Right atrium auricular region (tissue), 2 donors: ENCODE data around the gene UBE2Q2. TPM values are rescaled to one million over a fixed set of nuclear protein-coding genes. Genes with fewer than 3 reads are reported as not detected.

Experiments
- DNase-seq: peaks from one replicate; pipeline ENCODE4 v3.0.0-alpha.2; 2019; ENCODE audit warnings: low spot score
- H3K27ac ChIP-seq, 2 donors: fragments of 200-600 bp; sonication (generic); 1 replicate in 1 of 2; 2 replicates in 1 of 2; pipeline ENCODE4 v1.5.1; 2016 to 2019
- H3K27me3 ChIP-seq, 2 donors: fragments of 200-600 bp; sonication (generic); one replicate each; pipeline versions ENCODE4 v1.5.1 to v1.6.0; 2017 to 2019
- H3K36me3 ChIP-seq: fragments of 200-600 bp; sonication (generic); one replicate; pipeline ENCODE4 v1.5.1; 2016
- H3K4me1 ChIP-seq, 2 donors: fragments of 200-600 bp; sonication (generic); one replicate each; pipeline versions ENCODE4 v1.5.1 to v1.6.0; 2017 to 2019
- H3K4me3 ChIP-seq, 2 donors: fragments of 200-600 bp; sonication (generic); 1 replicate in 1 of 2; 2 replicates in 1 of 2; pipeline ENCODE4 v1.5.1; 2017 to 2019; ENCODE audit warnings: mild to moderate bottlenecking in 1 of 2, moderate library complexity in 1 of 2
- H3K9me3 ChIP-seq, 2 donors: fragments of 200-600 bp; sonication (generic); one replicate each; pipeline ENCODE4 v1.5.1; 2019
- total RNA-seq, 2 donors: library from RNA; depleted of rRNA; stranded (reverse); fragments of >200 nt; gene quantifications; one replicate each; pipeline ENCODE4 v1.1.0, GENCODE V29; 2016
- TF ChIP-seq, protein P1 (sequence below), 2 donors: fragments of 200-600 bp; sonication (generic); IDR thresholded peaks; one replicate each; pipeline ENCODE4 v1.5.1; 2019; ENCODE audit warnings: antibody characterized with exemption in 2 of 2

Gene UBE2Q2
- total RNA-seq, 2 donors from 2014 or later, result 19.3 to 30.4 TPM

DNA sequence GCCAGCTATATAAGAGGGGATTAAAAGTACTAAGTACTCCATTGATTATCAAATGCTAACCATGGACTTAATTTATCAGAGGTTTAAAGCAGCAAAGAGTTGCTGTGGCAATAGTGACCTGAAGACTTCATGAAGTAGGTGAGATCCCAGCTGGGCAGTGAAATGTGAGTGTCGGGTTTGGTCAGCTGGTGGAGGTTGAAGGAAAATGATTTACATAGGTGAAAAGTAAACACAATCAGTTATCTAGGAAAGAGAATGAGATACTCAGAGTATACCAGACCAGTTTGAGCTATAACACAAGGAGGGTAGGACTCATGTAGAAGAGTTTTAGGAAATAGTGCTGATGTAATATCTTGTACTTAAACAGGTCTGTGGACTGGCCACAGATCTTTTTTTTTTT, 43.9 kb downstream of the UBE2Q2 start:
- Histone ChIP-seq H3K27me3 (no peaks in the 10 kb centered on the region), H3K36me3 (no peaks in the 10 kb centered on the region), H3K4me3 (no peak overlapping the region), H3K9me3 (no peaks in the 10 kb centered on the region), H3K4me1 (peaks cover 0 to 5% of the 10 kb centered on the region in 2 donors), H3K27ac (no peak overlapping the region)
- DNase-seq, result no peak
- TF ChIP-seq, protein P1, sequence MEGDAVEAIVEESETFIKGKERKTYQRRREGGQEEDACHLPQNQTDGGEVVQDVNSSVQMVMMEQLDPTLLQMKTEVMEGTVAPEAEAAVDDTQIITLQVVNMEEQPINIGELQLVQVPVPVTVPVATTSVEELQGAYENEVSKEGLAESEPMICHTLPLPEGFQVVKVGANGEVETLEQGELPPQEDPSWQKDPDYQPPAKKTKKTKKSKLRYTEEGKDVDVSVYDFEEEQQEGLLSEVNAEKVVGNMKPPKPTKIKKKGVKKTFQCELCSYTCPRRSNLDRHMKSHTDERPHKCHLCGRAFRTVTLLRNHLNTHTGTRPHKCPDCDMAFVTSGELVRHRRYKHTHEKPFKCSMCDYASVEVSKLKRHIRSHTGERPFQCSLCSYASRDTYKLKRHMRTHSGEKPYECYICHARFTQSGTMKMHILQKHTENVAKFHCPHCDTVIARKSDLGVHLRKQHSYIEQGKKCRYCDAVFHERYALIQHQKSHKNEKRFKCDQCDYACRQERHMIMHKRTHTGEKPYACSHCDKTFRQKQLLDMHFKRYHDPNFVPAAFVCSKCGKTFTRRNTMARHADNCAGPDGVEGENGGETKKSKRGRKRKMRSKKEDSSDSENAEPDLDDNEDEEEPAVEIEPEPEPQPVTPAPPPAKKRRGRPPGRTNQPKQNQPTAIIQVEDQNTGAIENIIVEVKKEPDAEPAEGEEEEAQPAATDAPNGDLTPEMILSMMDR (IDR thresholded peaks at IDR 0.05), result no peak

DNA sequence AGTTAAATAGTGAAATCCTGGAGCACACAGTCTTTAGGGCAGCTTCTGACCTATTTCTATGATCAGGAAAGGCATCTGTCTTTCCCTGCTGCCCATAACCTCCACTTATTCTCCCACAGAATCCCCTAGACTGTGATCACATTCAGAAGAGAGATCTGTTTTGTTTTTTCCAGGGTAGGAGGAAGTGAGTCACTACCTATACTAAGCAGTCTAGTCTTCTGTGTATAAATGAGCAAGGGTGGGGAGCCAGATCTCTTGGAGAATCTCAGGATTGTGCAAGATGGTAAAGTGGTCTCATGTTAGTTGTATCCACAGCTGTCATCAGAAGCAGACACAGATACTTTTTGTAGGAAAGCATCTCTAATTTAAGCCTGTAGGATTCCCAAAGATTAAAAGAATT, 48.6 kb downstream of the UBE2Q2 start:
- H3K36me3 ChIP-seq, result no peaks in the 10 kb centered on the region
- H3K27me3 ChIP-seq, result no peaks in the 10 kb centered on the region
- TF ChIP-seq, protein P1 (IDR thresholded peaks at IDR 0.05), result no peak
- no peaks in the 10 kb centered on the region for H3K9me3 ChIP-seq
- no peak for DNase-seq
- H3K4me1 ChIP-seq, result peaks cover 0 to 5% of the 10 kb centered on the region in 2 donors
- H3K27ac ChIP-seq, result no peak overlapping the region
- no peak overlapping the region for H3K4me3 ChIP-seq

DNA sequence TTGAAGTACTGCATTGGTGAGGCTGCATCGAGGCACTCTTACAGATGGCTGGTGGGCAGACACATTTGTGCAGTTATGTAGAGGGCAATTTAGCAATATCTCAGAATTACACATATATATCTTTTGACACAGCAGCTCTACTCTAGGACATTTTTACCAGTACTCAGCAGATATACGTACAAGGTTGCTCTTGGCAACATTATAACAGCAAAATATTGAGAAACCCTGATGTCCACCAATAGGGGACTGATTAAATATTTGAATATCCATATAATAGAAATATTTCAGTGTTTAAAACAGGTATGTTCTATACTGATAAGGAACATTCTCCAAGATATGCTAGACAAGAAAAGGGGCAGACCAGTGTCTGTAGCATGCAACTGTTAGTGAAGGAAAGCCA, 52.5 kb downstream of the UBE2Q2 start:
- Histone ChIP-seq H3K27me3 (no peaks in the 10 kb centered on the region), H3K4me1 (peaks cover 0 to 5% of the 10 kb centered on the region in 2 donors), H3K27ac (no peak overlapping the region), H3K9me3 (no peaks in the 10 kb centered on the region), H3K36me3 (no peaks in the 10 kb centered on the region), H3K4me3 (no peak overlapping the region)
- DNase-seq, result no peak
- TF ChIP-seq, protein P1 (IDR thresholded peaks at IDR 0.05), result no peak

DNA sequence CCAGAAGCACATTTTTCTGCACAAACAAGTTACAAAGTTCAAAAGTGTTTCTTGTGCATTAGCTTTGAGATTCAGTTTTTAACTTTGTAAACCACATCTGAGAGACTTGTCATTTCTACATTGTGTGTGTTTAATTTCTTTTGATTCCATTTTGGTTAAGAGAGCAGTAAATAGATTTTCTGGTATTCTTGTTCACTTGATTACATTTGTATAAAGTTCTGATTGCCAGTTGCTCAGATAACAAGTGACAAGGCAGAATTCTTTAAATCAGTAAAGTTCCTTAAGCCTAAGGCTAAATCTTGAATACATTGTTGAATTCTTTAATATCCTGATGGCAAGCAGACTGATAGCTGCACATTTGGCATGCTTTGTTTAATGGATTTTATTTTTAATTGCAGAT, 57.3 kb downstream of the UBE2Q2 start:
- H3K4me1 ChIP-seq, result peaks cover 0 to 19% of the 10 kb centered on the region in 2 donors
- no peak for DNase-seq
- TF ChIP-seq, protein P1 (IDR thresholded peaks at IDR 0.05), result no peak
- no peaks in the 10 kb centered on the region for H3K9me3 ChIP-seq
- peaks cover 4% of the 10 kb centered on the region for H3K36me3 ChIP-seq
- H3K27ac ChIP-seq, result no peak overlapping the region
- no peak overlapping the region for H3K4me3 ChIP-seq
- H3K27me3 ChIP-seq, result no peaks in the 10 kb centered on the region

DNA sequence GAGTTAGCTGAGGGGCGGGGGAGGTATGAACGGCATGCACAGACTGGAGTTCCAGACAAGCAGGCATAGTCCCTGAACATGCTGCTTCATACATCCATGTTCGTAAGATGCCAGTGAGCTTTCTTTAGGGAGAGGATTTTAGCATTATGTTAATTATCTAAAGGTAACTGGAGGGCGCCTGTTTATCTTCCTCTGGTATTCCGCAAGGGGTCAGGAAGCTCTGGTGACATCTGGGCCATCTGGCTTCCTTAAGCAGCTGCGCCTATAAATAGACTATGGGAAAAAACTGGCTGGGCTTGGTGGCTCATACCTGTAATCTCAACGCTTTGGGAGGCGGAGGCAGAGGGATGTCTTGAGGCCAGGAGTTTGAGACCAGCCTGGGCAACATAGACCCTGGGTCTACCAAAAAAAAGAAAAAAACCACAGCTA, 58.9 kb downstream of the UBE2Q2 start:
- DNase-seq, result no peak
- Histone ChIP-seq H3K4me3 (no peak overlapping the region), H3K36me3 (peaks cover 6% of the 10 kb centered on the region), H3K9me3 (no peaks in the 10 kb centered on the region), H3K27ac (no peak overlapping the region), H3K4me1 (peaks cover 0 to 19% of the 10 kb centered on the region in 2 donors), H3K27me3 (no peaks in the 10 kb centered on the region)
- TF ChIP-seq, protein P1 (IDR thresholded peaks at IDR 0.05), result no peak
